ENCODE results near the gene RTRAF.

Gene RTRAF

GRCh38 chr14:52020866-52021717, 31.7 kb downstream of the RTRAF start:
- no peak for DNase-seq (ENCODE audit: low read depth)

- no peak for DNase-seq (ENCODE audit: low read depth)
These were observed 32.7 kb downstream of the RTRAF start for GRCh38 chr14:52021957-52022600.

- DNase-seq (ENCODE audit: low read depth): no peak
These were observed 34.2 kb downstream of the RTRAF start for GRCh38 chr14:52023518-52023917.

- DNase-seq (ENCODE audit: low read depth): no peak
These were observed 36.0 kb downstream of the RTRAF start for GRCh38 chr14:52025310-52025709.

- DNase-seq (ENCODE audit: low read depth): no peak
These were observed 36.8 kb downstream of the RTRAF start for GRCh38 chr14:52026017-52026660.

- no peak for DNase-seq (ENCODE audit: low read depth)
These were observed 37.6 kb downstream of the RTRAF start for GRCh38 chr14:52026901-52027300.

GRCh38 chr14:52029881-52030280, 40.5 kb downstream of the RTRAF start:
- no peak for DNase-seq (ENCODE audit: low read depth)

- DNase-seq (ENCODE audit: low read depth): no peak
These were observed 42.4 kb downstream of the RTRAF start for GRCh38 chr14:52031781-52032180.

GRCh38 chr14:52032204-52032801, 43.0 kb downstream of the RTRAF start:
- no peak for DNase-seq (ENCODE audit: low read depth)

GRCh38 chr14:52033101-52033642, 43.8 kb downstream of the RTRAF start:
- DNase-seq (ENCODE audit: low read depth): no peak

GRCh38 chr14:52039124-52039815, 49.9 kb downstream of the RTRAF start:
- no peak for DNase-seq (ENCODE audit: low read depth)

- no peak for DNase-seq (ENCODE audit: low read depth)
These were observed 51.3 kb downstream of the RTRAF start for GRCh38 chr14:52040598-52040997.

- DNase-seq (ENCODE audit: low read depth): no peak
These were observed 53.3 kb downstream of the RTRAF start for GRCh38 chr14:52042371-52043289.

GRCh38 chr14:52043690-52044089, 54.3 kb downstream of the RTRAF start:
- no peak for DNase-seq (ENCODE audit: low read depth)

GRCh38 chr14:52044791-52045522, 55.6 kb downstream of the RTRAF start:
- DNase-seq (ENCODE audit: low read depth): no peak

- DNase-seq (ENCODE audit: low read depth): no peak
These were observed 57.1 kb downstream of the RTRAF start for GRCh38 chr14:52046376-52046917.

GRCh38 chr14:52048116-52048515, 58.8 kb downstream of the RTRAF start:
- no peak for DNase-seq (ENCODE audit: low read depth)

- DNase-seq (ENCODE audit: low read depth): no peak
These were observed 59.4 kb downstream of the RTRAF start for GRCh38 chr14:52048641-52049204.

GRCh38 chr14:52049271-52049670, 59.9 kb downstream of the RTRAF start:
- DNase-seq (ENCODE audit: low read depth): no peak
